Endothelial cell of umbilical vein (primary cell): Measurements from ENCODE around the gene CPEB2. TPM values are rescaled to one million over a fixed set of nuclear protein-coding genes. Genes with fewer than 3 reads are reported as not detected.

ENCODE experiments used
- BruUV-seq: library from RNA; stranded (reverse); fragments of 400-500 nt; replicated peaks from 2 replicates; lab custom pipeline; 2021; lab: Mats Ljungman, UMichigan
- CTCF ChIA-PET: fragments of 300-600, 350-600 bp; sonication (Branson Sonifier 250); formaldehyde crosslinking; loops from one replicate; lab custom pipeline; 2021; ENCODE audit warnings: antibody characterized with exemption, inconsistent platforms; lab: Charles Lee
- POLR2A ChIA-PET: fragments of 300-600, 350-600 bp; sonication (Branson Sonifier 250); formaldehyde crosslinking; loops from one replicate; lab custom pipeline; 2021; ENCODE audit warnings: antibody characterized with exemption, inconsistent platforms; lab: Charles Lee
- DNase-seq: peaks from one replicate; pipeline ENCODE4 v3.0.0-alpha.2; 2011; ENCODE audit warnings: low read depth, low spot score
- FAIRE-seq: peaks from 2 replicates; lab custom pipeline; 2011; peaks lifted over from hg19 to GRCh38; lab: Jason Lieb, UNC
- H2AFZ ChIP-seq: 2 replicates; pipeline ENCODE4 v1.6.0; 2012; ENCODE audit warnings: low read depth, low read length, control low read depth, inconsistent platforms
- H3K27ac ChIP-seq: 2 replicates; pipeline ENCODE4 v1.5.1; 2011; ENCODE audit warnings: low read depth, mild to moderate bottlenecking, control low read depth, low read length, moderate library complexity; ENCODE audit not compliant: insufficient read depth
- H3K27me3 ChIP-seq, 2 experiments: 2 replicates each; pipeline versions ENCODE4 v1.6.0 to v1.6.1; 2011; ENCODE audit warnings: low read length in 2 of 2, mixed read lengths in 1 of 2; ENCODE audit not compliant: control insufficient read depth in 2 of 2, insufficient read depth in 2 of 2
- H3K36me3 ChIP-seq, 2 experiments: 2 replicates in 1 of 2; 3 replicates in 1 of 2; pipeline ENCODE4 v1.5.1; 2011; ENCODE audit warnings: low read length in 2 of 2, mild to moderate bottlenecking in 1 of 2, moderate library complexity in 1 of 2; ENCODE audit not compliant: control insufficient read depth in 2 of 2, insufficient read depth in 2 of 2; ENCODE audit errors: extremely low read depth in 1 of 2
- H3K4me1 ChIP-seq: 3 replicates; pipeline ENCODE4 v1.5.1; 2011; ENCODE audit warnings: mild to moderate bottlenecking, low read length; ENCODE audit not compliant: control insufficient read depth, insufficient read depth; ENCODE audit errors: extremely low read depth
- H3K4me2 ChIP-seq: 2 replicates; pipeline ENCODE4 v1.6.1; 2011; ENCODE audit warnings: low read length, control low read depth, mixed read lengths; ENCODE audit not compliant: insufficient read depth
- H3K4me3 ChIP-seq, 3 experiments: fragments of 200-600 bp in 1 of 3; sonication (generic), shearing (Covaris generic) in 1 of 3; replicated peaks in 1 of 3; 2 replicates each; pipeline ENCODE4 v1.5.1; 2011 to 2016; ENCODE audit warnings: control low read depth in 3 of 3, low read length in 3 of 3, mild to moderate bottlenecking in 2 of 3, inconsistent platforms in 1 of 3, low read depth in 1 of 3, moderate library complexity in 1 of 3; ENCODE audit not compliant: insufficient read depth in 1 of 3
- H3K79me2 ChIP-seq: 2 replicates; pipeline ENCODE4 v1.6.0; 2012; ENCODE audit warnings: low read length, inconsistent platforms; ENCODE audit not compliant: control insufficient read depth, insufficient read depth
- H3K9ac ChIP-seq: replicated peaks from 2 replicates; pipeline ENCODE3; 2011; ENCODE audit warnings: low read length, control low read depth; ENCODE audit not compliant: insufficient read depth; ENCODE audit errors: extremely low read depth
- H3K9me1 ChIP-seq: replicated peaks from 3 replicates; pipeline ENCODE4 v1.6.0; 2011; ENCODE audit warnings: mild to moderate bottlenecking, low read length; ENCODE audit not compliant: control insufficient read depth, insufficient read depth; ENCODE audit errors: extremely low read depth
- H3K9me3 ChIP-seq: replicated peaks from 2 replicates; pipeline ENCODE4 v1.5.1; 2012; ENCODE audit warnings: low read length, inconsistent platforms; ENCODE audit not compliant: control insufficient read depth, insufficient read depth
- H4K20me1 ChIP-seq: replicated peaks from 2 replicates; pipeline ENCODE3; 2011; ENCODE audit warnings: mild to moderate bottlenecking, low read length; ENCODE audit not compliant: control insufficient read depth, insufficient read depth; ENCODE audit errors: extremely low read depth
- CTCF ChIP-seq, 2 donors: IDR thresholded peaks; 1 replicate in 1 of 2; 2 replicates in 1 of 2; pipeline ENCODE4 v1.5.1; 2011; ENCODE audit warnings: low read length in 2 of 2, mild to moderate bottlenecking in 2 of 2, moderate library complexity in 2 of 2, control low read depth in 1 of 2, inconsistent platforms in 1 of 2, low read depth in 1 of 2; ENCODE audit not compliant: insufficient read depth in 1 of 2; ENCODE audit errors: extremely low read depth in 1 of 2
- EZH2 ChIP-seq: IDR thresholded peaks from 2 replicates; pipeline ENCODE4 v1.6.1; 2012; ENCODE audit warnings: borderline replicate concordance, low read depth, mild to moderate bottlenecking, moderate library complexity, low read length, inconsistent platforms; ENCODE audit not compliant: severe bottlenecking
- FOS ChIP-seq: IDR thresholded peaks from 2 replicates; pipeline ENCODE4 v1.6.1; 2011; ENCODE audit warnings: mild to moderate bottlenecking, low read length, moderate library complexity, borderline replicate concordance; ENCODE audit not compliant: insufficient read depth
- GATA2 ChIP-seq: IDR thresholded peaks from 2 replicates; pipeline ENCODE4 v1.7.0; 2011; ENCODE audit warnings: low read depth, mild to moderate bottlenecking, moderate library complexity, mixed read lengths, low read length; ENCODE audit not compliant: insufficient read length, insufficient read depth
- JUN ChIP-seq: IDR thresholded peaks from 2 replicates; pipeline ENCODE4 v1.6.1; 2011; ENCODE audit warnings: borderline replicate concordance, low read depth; ENCODE audit not compliant: insufficient read length, insufficient read depth
- MAX ChIP-seq: IDR thresholded peaks from 2 replicates; pipeline ENCODE4 v1.6.1; 2011; ENCODE audit not compliant: insufficient read depth, insufficient read length
- MYC ChIP-seq: IDR thresholded peaks from one replicate; pipeline ENCODE4 v1.6.1; 2011; ENCODE audit warnings: mild to moderate bottlenecking, low read depth, low read length
- POLR2A ChIP-seq: IDR thresholded peaks from 2 replicates; pipeline ENCODE4 v1.6.1; 2012; ENCODE audit warnings: low read depth, mild to moderate bottlenecking, control low read depth, low read length
- POLR2AphosphoS5 ChIP-seq: IDR thresholded peaks from 2 replicates; pipeline ENCODE4 v1.6.1; 2012; ENCODE audit warnings: low read depth, mild to moderate bottlenecking, control low read depth, low read length, moderate library complexity; ENCODE audit not compliant: insufficient read depth
- dilution Hi-C: fragments of 300-500 bp; cut with MboI; formaldehyde crosslinking; loops from one replicate; pipeline ENCODE4 v1.15.0; 2019; ENCODE audit warnings: low sequenced_read_pairs; ENCODE audit not compliant: extremely low pct_ligation_motif_present
- intact Hi-C: fragments of 100-400 bp; cut with micrococcal nuclease; formaldehyde crosslinking; loops from one replicate; pipeline ENCODE4 v1.10.0; 2022
- polyA plus RNA-seq, 4 experiments: library from polyadenylated mRNA; depleted of rRNA in 3 of 4; stranded (reverse) in 3 of 4; unstranded in 1 of 4; fragments of >200 nt; gene quantifications; 2 replicates each; pipeline versions ENCODE4 v1.2.1 to v1.2.3, GENCODE V29; 2011 to 2012; ENCODE audit warnings: missing spikeins in 1 of 4
- total RNA-seq: library from RNA; stranded (reverse); gene quantifications from 2 replicates; pipeline ENCODE4 v1.2.3, GENCODE V29; 2021

Gene CPEB2
- total and polyA plus RNA-seq, 2 donors (not counting 3 experiments of a cell fraction or from before 2014, with no cell fraction given) = 2.8 to 11.7 TPM

DNA sequence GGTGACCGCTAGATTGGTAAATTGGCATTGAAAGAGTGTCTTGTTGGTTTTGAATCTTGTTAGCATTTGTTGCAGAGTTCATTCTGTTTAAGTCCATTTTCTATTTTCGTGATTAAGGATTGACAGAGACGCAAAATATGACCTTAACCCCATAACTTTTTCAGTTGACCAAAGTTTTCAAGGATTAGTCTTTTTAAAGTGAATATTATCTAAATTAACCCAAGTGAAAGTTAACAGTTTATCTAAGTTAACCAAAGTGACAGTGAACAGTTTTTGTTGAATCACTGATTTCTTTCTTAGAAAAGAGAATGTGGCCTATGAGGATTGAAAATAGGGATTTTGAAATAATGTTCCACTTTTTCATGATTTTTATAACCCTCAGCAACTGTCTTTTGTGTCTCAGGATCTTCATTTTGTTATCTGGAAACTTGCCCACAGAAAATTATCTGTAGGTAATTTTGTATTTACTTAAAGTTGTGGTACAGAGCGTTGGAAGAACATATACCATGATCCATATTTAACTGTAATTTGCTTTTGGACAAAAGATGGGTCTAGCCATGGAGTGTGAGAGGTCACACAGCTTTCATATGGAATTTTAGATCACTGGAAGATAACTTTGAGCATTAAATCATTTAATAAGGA is 3.3 kb downstream of the CPEB2 start:
- H2AFZ ChIP-seq = no peak overlapping the region
- CTCF ChIA-PET = interaction anchor here (0.9 to 2.6 kb wide), 3 partner anchors 8 to 1351 kb away, joined by 4 to 10 read pairs (median 4); no protein-coding TSS in a partner anchor
- DNase-seq (peak; percentile 27), FAIRE-seq (peak; percentile 31)
- H3K36me3 ChIP-seq = peaks cover 0 to 6% of the 10 kb centered on the region in 2 experiments
- POLR2A ChIA-PET = no interaction called here
- H3K9me3 ChIP-seq = no peaks in the 10 kb centered on the region
- H3K9me1 ChIP-seq = no peaks in the 10 kb centered on the region
- no peak for TF ChIP-seq JUN
- no peak for TF ChIP-seq FOS
- TF ChIP-seq GATA2 = no peak
- no peak for TF ChIP-seq EZH2
- no peak for TF ChIP-seq MYC
- TF ChIP-seq POLR2A = no peak
- no peak for TF ChIP-seq POLR2AphosphoS5
- no peak for TF ChIP-seq CTCF (IDR thresholded peaks at IDR 0.05; ENCODE audit: extremely low read depth in 1 of 2, insufficient read depth in 1 of 2, low read depth in 1 of 2, low read length in 2 of 2)
- TF ChIP-seq MAX = no peak
- dilution Hi-C loops = no loop called here
- H4K20me1 ChIP-seq = no peaks in the 10 kb centered on the region
- peak overlapping the region; percentile 95 for H3K4me2 ChIP-seq
- no peak overlapping the region for H3K27ac ChIP-seq
- peaks cover 52% of the 10 kb centered on the region for H3K79me2 ChIP-seq
- H3K4me1 ChIP-seq = peaks cover 17% of the 10 kb centered on the region
- intact Hi-C loops = loop anchor here (2.0 to 10.0 kb wide), 3 partner anchors 37 to 841 kb away; no protein-coding TSS in a partner anchor
- peak overlapping the region; percentile 68 for H3K9ac ChIP-seq
- BruUV-seq = no TSS peak
- no peaks in the 10 kb centered on the region for H3K27me3 ChIP-seq
- peak overlapping the region; percentile 54 to 93 (median 77) for H3K4me3 ChIP-seq
